Measurements from ENCODE around the gene CLK4. TPM values are rescaled to one million over a fixed set of nuclear protein-coding genes. Genes with fewer than 3 reads are reported as not detected.
A peak's percentile ranks its signal among the peaks of the same experiment; 100 is the strongest.

The CLK4 gene
- total RNA-seq, 2 donors from 2014 or later = 18.4 to 37.9 TPM

GRCh38 chr5:178622679-178623247 is 4.1 kb downstream of the CLK4 start:
- Mint-ChIP-seq H3K36me3 (ENCODE audit: low read depth) (peaks cover 82% of the 10 kb centered on the region), H3K27me3 (no peaks in the 10 kb centered on the region), H3K4me3 (no peak overlapping the region), H3K9me3 (no peaks in the 10 kb centered on the region), H3K4me1 (peaks cover 30% of the 10 kb centered on the region), H3K27ac (no peak overlapping the region)
- no peak for ATAC-seq (replicated peaks)

- Mint-ChIP-seq H3K27me3 (no peaks in the 10 kb centered on the region), H3K27ac (peak overlapping the region; percentile 56), H3K4me3 (no peak overlapping the region), H3K36me3 (ENCODE audit: low read depth) (peaks cover 95% of the 10 kb centered on the region), H3K9me3 (no peaks in the 10 kb centered on the region), H3K4me1 (peaks cover 30% of the 10 kb centered on the region)
- no peak for ATAC-seq (replicated peaks)
Measured at GRCh38 chr5:178619390-178619789, 7.5 kb downstream of the CLK4 start.

GRCh38 chr5:178612299-178612698 is 14.6 kb downstream of the CLK4 start:
- Mint-ChIP-seq H3K27ac (no peak overlapping the region), H3K4me1 (peaks cover 8% of the 10 kb centered on the region), H3K27me3 (no peaks in the 10 kb centered on the region), H3K36me3 (ENCODE audit: low read depth) (peaks cover 96% of the 10 kb centered on the region), H3K9me3 (no peaks in the 10 kb centered on the region), H3K4me3 (no peak overlapping the region)
- no peak for ATAC-seq (replicated peaks)

- Mint-ChIP-seq H3K27ac (no peak overlapping the region), H3K4me3 (no peak overlapping the region)
Measured at GRCh38 chr5:178606269-178606668, 20.6 kb downstream of the CLK4 start.

GRCh38 chr5:178605788-178606187 is 21.1 kb downstream of the CLK4 start:
- Mint-ChIP-seq H3K4me1 (peaks cover 5% of the 10 kb centered on the region), H3K9me3 (no peaks in the 10 kb centered on the region), H3K27ac (no peak overlapping the region), H3K27me3 (no peaks in the 10 kb centered on the region), H3K4me3 (no peak overlapping the region), H3K36me3 (ENCODE audit: low read depth) (peaks cover 96% of the 10 kb centered on the region)
- no peak for ATAC-seq (replicated peaks)

More at GRCh38 chr5:178606269-178606668, 20.6 kb downstream of the CLK4 start:
- H3K27me3 Mint-ChIP-seq = no peaks in the 10 kb centered on the region
- H3K9me3 Mint-ChIP-seq = no peaks in the 10 kb centered on the region
- H3K36me3 Mint-ChIP-seq (ENCODE audit: low read depth) = peaks cover 96% of the 10 kb centered on the region
- peaks cover 5% of the 10 kb centered on the region for H3K4me1 Mint-ChIP-seq
- no peak for ATAC-seq (replicated peaks)

- H3K4me3 Mint-ChIP-seq = no peak overlapping the region
Measured at GRCh38 chr5:178602752-178603151, 24.1 kb downstream of the CLK4 start.

GRCh38 chr5:178595750-178596149 is 31.1 kb downstream of the CLK4 start:
- H3K9me3 Mint-ChIP-seq = peaks cover 27% of the 10 kb centered on the region
- H3K27ac Mint-ChIP-seq = no peak overlapping the region
- peaks cover 38% of the 10 kb centered on the region for H3K36me3 Mint-ChIP-seq (ENCODE audit: low read depth)
- no peak for ATAC-seq (replicated peaks)
- H3K4me1 Mint-ChIP-seq = no peaks in the 10 kb centered on the region
- H3K4me3 Mint-ChIP-seq = no peak overlapping the region
- H3K27me3 Mint-ChIP-seq = peaks cover 13% of the 10 kb centered on the region

More at GRCh38 chr5:178602752-178603151, 24.1 kb downstream of the CLK4 start:
- Mint-ChIP-seq H3K27me3 (no peaks in the 10 kb centered on the region), H3K9me3 (peaks cover 7% of the 10 kb centered on the region), H3K4me1 (no peaks in the 10 kb centered on the region), H3K36me3 (ENCODE audit: low read depth) (peaks cover 85% of the 10 kb centered on the region), H3K27ac (no peak overlapping the region)
- ATAC-seq (replicated peaks) = no peak

GRCh38 chr5:178595150-178595549 is 31.7 kb downstream of the CLK4 start:
- Mint-ChIP-seq H3K4me1 (no peaks in the 10 kb centered on the region), H3K27me3 (peaks cover 16% of the 10 kb centered on the region), H3K9me3 (peaks cover 27% of the 10 kb centered on the region), H3K27ac (no peak overlapping the region), H3K36me3 (ENCODE audit: low read depth) (peaks cover 32% of the 10 kb centered on the region), H3K4me3 (no peak overlapping the region)
- no peak for ATAC-seq (replicated peaks)

- Mint-ChIP-seq H3K4me3 (peak overlapping the region; percentile 50), H3K9me3 (peaks cover 19% of the 10 kb centered on the region), H3K27ac (no peak overlapping the region), H3K36me3 (ENCODE audit: low read depth) (peaks cover 23% of the 10 kb centered on the region), H3K27me3 (peaks cover 35% of the 10 kb centered on the region), H3K4me1 (no peaks in the 10 kb centered on the region)
- ATAC-seq (replicated peaks) = no peak
Measured at GRCh38 chr5:178590924-178591423, 35.9 kb downstream of the CLK4 start.

GRCh38 chr5:178590141-178590923 is 36.5 kb downstream of the CLK4 start, which contains the start of gene COL23A1:
TSS of gene COL23A1 (minus strand) at chr5:178590393.
- Mint-ChIP-seq H3K9me3 (peaks cover 14% of the 10 kb centered on the region), H3K27me3 (peaks cover 35% of the 10 kb centered on the region), H3K36me3 (ENCODE audit: low read depth) (peaks cover 16% of the 10 kb centered on the region), H3K27ac (no peak within 1 kb of the TSS), H3K4me1 (no peaks in the 10 kb centered on the region), H3K4me3 (peak within 1 kb of the TSS; percentile 50)
- ATAC-seq (replicated peaks) = peak; percentile 59

GRCh38 chr5:178589180-178590140 is 37.4 kb downstream of the CLK4 start:
- peaks cover 8% of the 10 kb centered on the region for H3K36me3 Mint-ChIP-seq (ENCODE audit: low read depth)

GRCh38 chr5:178588769-178589168 is 38.1 kb downstream of the CLK4 start:
- H3K27me3 Mint-ChIP-seq = peaks cover 35% of the 10 kb centered on the region
- H3K27ac Mint-ChIP-seq = no peak overlapping the region
- no peak for ATAC-seq (replicated peaks)
- peaks cover under 1% of the 10 kb centered on the region for H3K9me3 Mint-ChIP-seq
- H3K4me1 Mint-ChIP-seq = no peaks in the 10 kb centered on the region
- H3K4me3 Mint-ChIP-seq = peak overlapping the region; percentile 18
- H3K36me3 Mint-ChIP-seq (ENCODE audit: low read depth) = peaks cover under 1% of the 10 kb centered on the region

More at GRCh38 chr5:178589180-178590140, 37.4 kb downstream of the CLK4 start:
- Mint-ChIP-seq H3K27ac (no peak overlapping the region), H3K27me3 (peaks cover 35% of the 10 kb centered on the region), H3K9me3 (peaks cover 7% of the 10 kb centered on the region), H3K4me3 (peak overlapping the region; percentile 18), H3K4me1 (no peaks in the 10 kb centered on the region)
- peak; percentile 18 for ATAC-seq (replicated peaks)

- Mint-ChIP-seq H3K27me3 (peaks cover 35% of the 10 kb centered on the region), H3K9me3 (no peaks in the 10 kb centered on the region), H3K27ac (no peak overlapping the region), H3K4me3 (no peak overlapping the region), H3K36me3 (ENCODE audit: low read depth) (no peaks in the 10 kb centered on the region), H3K4me1 (no peaks in the 10 kb centered on the region)
- ATAC-seq (replicated peaks) = no peak
Measured at GRCh38 chr5:178587763-178588611, 38.9 kb downstream of the CLK4 start.
